ENCODE results near the gene TP53RK. TPM values are rescaled to one million over a fixed set of nuclear protein-coding genes. Genes with fewer than 3 reads are reported as not detected.
A peak's percentile ranks its signal among the peaks of the same experiment; 100 is the strongest.

TP53RK gene
- total and polyA plus RNA-seq, 2 of the 13 experiments (the other 11 are each of a cell fraction or from before 2014, with no cell fraction given): 12.9 to 25.5 TPM

DNA sequence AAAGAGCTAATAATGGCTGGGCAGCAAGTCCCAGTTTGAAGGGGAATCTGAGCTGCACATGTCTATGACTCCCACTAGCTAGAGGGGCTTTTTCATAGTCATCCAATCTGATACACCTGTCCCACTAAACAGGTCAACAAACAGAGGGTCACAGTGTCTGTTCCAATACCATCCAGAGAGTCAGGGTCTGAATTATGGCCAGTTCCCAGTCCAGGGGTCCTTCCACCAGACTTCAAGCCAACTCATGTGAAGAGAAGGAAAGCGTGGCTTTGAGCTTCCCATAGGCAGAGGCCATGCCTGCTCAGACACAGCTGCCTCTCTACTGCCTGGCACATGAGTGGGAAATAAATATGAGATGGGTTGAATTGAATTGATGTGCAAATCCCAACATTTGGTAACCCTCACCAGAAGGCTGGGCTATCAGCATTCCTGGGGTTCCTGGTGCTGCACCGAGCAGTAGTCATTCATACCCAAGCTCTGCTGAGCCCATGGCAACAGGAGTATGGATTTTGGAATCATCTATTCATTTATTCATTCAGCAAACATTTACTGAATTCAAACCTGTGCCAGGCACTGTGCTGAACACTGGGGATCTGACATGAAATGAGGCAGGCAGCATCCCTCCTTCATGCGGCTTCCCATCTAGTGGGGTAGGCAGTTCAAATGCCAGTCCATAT lies 17.2 kb downstream of the TP53RK start (continued):
- 0 out of 2 replicates have a peak, but pooled peaks have one; percentile 42 for TF ChIP-seq CCDC6 (CRISPR knock-in tag; IDR thresholded peaks at IDR 0.05)
- no peak for TF ChIP-seq THAP7 (CRISPR knock-in tag; IDR thresholded peaks at IDR 0.05)
- TF ChIP-seq ZNF883 (CRISPR knock-in tag; IDR thresholded peaks at IDR 0.05; ENCODE audit: not compliant biosample characterization): peak; percentile 59
- TF ChIP-seq ZFX (CRISPR knock-in tag; IDR thresholded peaks at IDR 0.05; ENCODE audit: low read depth): 0 out of 2 replicates have a peak, but pooled peaks have one; percentile 17
- TF ChIP-seq EED (CRISPR knock-in tag; IDR thresholded peaks at IDR 0.05): no peak
- TF ChIP-seq ZNF782 (CRISPR knock-in tag; IDR thresholded peaks at IDR 0.05; ENCODE audit: borderline replicate concordance): no peak
- no peak for TF ChIP-seq STAT5B (CRISPR knock-in tag; IDR thresholded peaks at IDR 0.05)
- no peak; the same call in 1 of the 2 replicates for TF ChIP-seq MED1 (CRISPR knock-in tag; IDR thresholded peaks at IDR 0.05)
- no peak for TF ChIP-seq RBM39 (IDR thresholded peaks at IDR 0.05; ENCODE audit: low read depth, low read length, poor library complexity, severe bottlenecking)
- TF ChIP-seq ZNF780A (CRISPR knock-in tag; IDR thresholded peaks at IDR 0.05): no peak
- 0 out of 2 replicates have a peak, but pooled peaks have one; percentile 6 for TF ChIP-seq ZNF749 (CRISPR knock-in tag; IDR thresholded peaks at IDR 0.05; ENCODE audit: borderline replicate concordance)
- no peak for TF ChIP-seq KDM5A (IDR thresholded peaks at IDR 0.05; ENCODE audit: borderline replicate concordance, low read length)
- TF ChIP-seq ZNF512 (CRISPR knock-in tag; IDR thresholded peaks at IDR 0.05): no peak
- peak; percentile 87; the same call in 1 of the 2 replicates for TF ChIP-seq ZNF138 (CRISPR knock-in tag; IDR thresholded peaks at IDR 0.05; ENCODE audit: low read depth)
- TF ChIP-seq, protein P1, sequence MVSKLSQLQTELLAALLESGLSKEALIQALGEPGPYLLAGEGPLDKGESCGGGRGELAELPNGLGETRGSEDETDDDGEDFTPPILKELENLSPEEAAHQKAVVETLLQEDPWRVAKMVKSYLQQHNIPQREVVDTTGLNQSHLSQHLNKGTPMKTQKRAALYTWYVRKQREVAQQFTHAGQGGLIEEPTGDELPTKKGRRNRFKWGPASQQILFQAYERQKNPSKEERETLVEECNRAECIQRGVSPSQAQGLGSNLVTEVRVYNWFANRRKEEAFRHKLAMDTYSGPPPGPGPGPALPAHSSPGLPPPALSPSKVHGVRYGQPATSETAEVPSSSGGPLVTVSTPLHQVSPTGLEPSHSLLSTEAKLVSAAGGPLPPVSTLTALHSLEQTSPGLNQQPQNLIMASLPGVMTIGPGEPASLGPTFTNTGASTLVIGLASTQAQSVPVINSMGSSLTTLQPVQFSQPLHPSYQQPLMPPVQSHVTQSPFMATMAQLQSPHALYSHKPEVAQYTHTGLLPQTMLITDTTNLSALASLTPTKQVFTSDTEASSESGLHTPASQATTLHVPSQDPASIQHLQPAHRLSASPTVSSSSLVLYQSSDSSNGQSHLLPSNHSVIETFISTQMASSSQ (IDR thresholded peaks at IDR 0.05; ENCODE audit: low read depth): no peak
- TF ChIP-seq, protein P1 (CRISPR knock-in tag; IDR thresholded peaks at IDR 0.05; ENCODE audit: borderline replicate concordance): 0 out of 2 replicates have a peak, but pooled peaks have one; percentile 32
- no peak for TF ChIP-seq RBM22 (optimal IDR thresholded peaks at IDR 0.05; ENCODE audit: low read length)
- TF ChIP-seq ZSCAN31 (CRISPR knock-in tag; IDR thresholded peaks at IDR 0.05; ENCODE audit: low read depth): 0 out of 2 replicates have a peak, but pooled peaks have one; percentile 41
- 0 out of 2 replicates have a peak, but pooled peaks have one; percentile 51 for TF ChIP-seq ZNF710 (CRISPR knock-in tag; IDR thresholded peaks at IDR 0.05; ENCODE audit: borderline replicate concordance)
- TF ChIP-seq MTF2 (CRISPR knock-in tag; IDR thresholded peaks at IDR 0.05; ENCODE audit: borderline replicate concordance): 0 out of 2 replicates have a peak, but pooled peaks have one; percentile 9

Data from HepG2 (cell line).